ENCODE results near the gene DMC1.

DNA sequence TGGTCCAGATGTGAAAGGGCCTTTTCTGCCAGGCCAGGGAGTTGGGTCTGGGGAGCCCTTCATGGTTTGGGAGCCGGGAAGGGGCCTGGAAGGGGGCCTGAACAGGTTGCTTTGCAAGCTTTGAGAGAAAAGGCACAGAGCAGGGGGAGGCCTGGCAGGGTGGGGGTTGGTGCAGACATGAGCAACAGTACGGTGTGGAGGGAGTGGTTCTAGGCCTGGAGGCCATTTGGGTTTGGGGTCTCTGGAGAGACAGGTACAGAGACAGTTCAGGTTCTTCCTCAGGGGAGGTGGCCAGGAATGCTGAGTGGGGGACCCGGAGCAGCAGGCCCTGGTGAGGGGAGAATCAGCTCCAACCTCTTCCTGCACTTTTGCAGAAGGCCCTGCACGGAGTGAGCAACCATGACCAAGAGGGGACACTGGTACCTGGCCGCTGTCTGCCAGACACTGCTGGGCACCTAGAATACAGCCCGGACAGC lies 100.6 kb downstream of the DMC1 start:
- no peak for TF ChIP-seq CTCF (conservative IDR thresholded peaks at IDR 0.05; ENCODE audit: low read depth in 2 of 2)
- no peak for TF ChIP-seq EZH2phosphoT487 (IDR thresholded peaks at IDR 0.05; ENCODE audit: unreplicated experiment)
- no peak for TF ChIP-seq EZH2 (IDR thresholded peaks at IDR 0.05; ENCODE audit: low read depth, unreplicated experiment)
- no peak for TF ChIP-seq REST (IDR thresholded peaks at IDR 0.05; ENCODE audit: unreplicated experiment)
- no peak for TF ChIP-seq ETS1 (IDR thresholded peaks at IDR 0.05)
- no peak for TF ChIP-seq POLR2AphosphoS5 (IDR thresholded peaks at IDR 0.05; ENCODE audit: low read depth)
- no peak for TF ChIP-seq JUNB (IDR thresholded peaks at IDR 0.05; ENCODE audit: unreplicated experiment)
- TF ChIP-seq ZNF114 (CRISPR knock-in tag; IDR thresholded peaks at IDR 0.05) = no peak
- no peak for TF ChIP-seq CREB1 (CRISPR knock-in tag; IDR thresholded peaks at IDR 0.05; ENCODE audit: low read depth)
- TF ChIP-seq ZNF331 (CRISPR knock-in tag; IDR thresholded peaks at IDR 0.05; ENCODE audit: low read depth) = no peak
- TF ChIP-seq NANOG (IDR thresholded peaks at IDR 0.05; ENCODE audit: borderline replicate concordance) = no peak
